Measurements from ENCODE around the gene IL17RE.

DNA sequence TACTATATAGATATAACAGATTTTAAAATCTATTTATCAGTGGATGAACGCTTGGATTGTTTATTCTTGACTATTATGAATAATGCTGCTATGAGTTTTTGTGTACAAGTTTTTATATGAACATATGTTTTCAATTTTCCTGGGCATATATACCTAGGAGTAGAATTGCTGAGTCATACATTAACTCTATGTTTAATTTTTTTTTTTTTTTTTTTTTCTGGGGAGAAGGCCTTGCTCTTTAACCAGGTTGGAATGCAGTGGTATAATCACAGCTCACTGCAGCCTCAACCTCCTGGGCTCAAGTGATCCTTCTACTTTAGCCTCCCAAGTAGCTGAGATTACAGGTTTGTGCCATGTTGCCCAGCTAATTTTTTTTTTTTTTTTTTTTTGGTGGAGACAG lies 31.7 kb upstream of the IL17RE start:
- TF ChIP-seq, protein P1, sequence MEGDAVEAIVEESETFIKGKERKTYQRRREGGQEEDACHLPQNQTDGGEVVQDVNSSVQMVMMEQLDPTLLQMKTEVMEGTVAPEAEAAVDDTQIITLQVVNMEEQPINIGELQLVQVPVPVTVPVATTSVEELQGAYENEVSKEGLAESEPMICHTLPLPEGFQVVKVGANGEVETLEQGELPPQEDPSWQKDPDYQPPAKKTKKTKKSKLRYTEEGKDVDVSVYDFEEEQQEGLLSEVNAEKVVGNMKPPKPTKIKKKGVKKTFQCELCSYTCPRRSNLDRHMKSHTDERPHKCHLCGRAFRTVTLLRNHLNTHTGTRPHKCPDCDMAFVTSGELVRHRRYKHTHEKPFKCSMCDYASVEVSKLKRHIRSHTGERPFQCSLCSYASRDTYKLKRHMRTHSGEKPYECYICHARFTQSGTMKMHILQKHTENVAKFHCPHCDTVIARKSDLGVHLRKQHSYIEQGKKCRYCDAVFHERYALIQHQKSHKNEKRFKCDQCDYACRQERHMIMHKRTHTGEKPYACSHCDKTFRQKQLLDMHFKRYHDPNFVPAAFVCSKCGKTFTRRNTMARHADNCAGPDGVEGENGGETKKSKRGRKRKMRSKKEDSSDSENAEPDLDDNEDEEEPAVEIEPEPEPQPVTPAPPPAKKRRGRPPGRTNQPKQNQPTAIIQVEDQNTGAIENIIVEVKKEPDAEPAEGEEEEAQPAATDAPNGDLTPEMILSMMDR (IDR thresholded peaks at IDR 0.05) = no peak
- no peak for TF ChIP-seq POLR2A (IDR thresholded peaks at IDR 0.05)

Data from right lobe of liver (tissue), 4 donors.